Transverse colon (tissue), 4 donors: ENCODE data around the gene LSM3. TPM values are rescaled to one million over a fixed set of nuclear protein-coding genes. Genes with fewer than 3 reads are reported as not detected.
A peak's percentile ranks its signal among the peaks of the same experiment; 100 is the strongest.

Experiments
- DNase-seq: peaks from one replicate; pipeline ENCODE4 v3.0.0-alpha.2; 2019
- H3K27ac ChIP-seq, 4 donors: fragments of 200-600 bp; sonication (generic); 2 replicates each; pipeline ENCODE4 v1.5.1; 2016 to 2018; ENCODE audit warnings: inconsistent platforms in 4 of 4
- H3K27me3 ChIP-seq: fragments of 200-600 bp; sonication (generic); 2 replicates; pipeline ENCODE4 v1.5.1; 2017; ENCODE audit warnings: inconsistent platforms
- H3K36me3 ChIP-seq, 4 donors: fragments of 200-600 bp; sonication (generic); 2 replicates each; pipeline ENCODE4 v1.5.1; 2017 to 2019; ENCODE audit warnings: inconsistent platforms in 4 of 4
- H3K4me1 ChIP-seq, 4 donors: fragments of 200-600 bp; sonication (generic); 2 replicates each; pipeline ENCODE4 v1.5.1; 2017 to 2020; ENCODE audit warnings: inconsistent platforms in 4 of 4
- H3K4me3 ChIP-seq, 4 donors: fragments of 200-600 bp; sonication (generic); 1 replicate in 1 of 4; 2 replicates in 3 of 4; pipeline versions ENCODE4 v1.5.1 to v1.6.1; 2017 to 2019; ENCODE audit warnings: inconsistent platforms in 4 of 4
- H3K9me3 ChIP-seq, 2 donors: fragments of 200-600 bp; sonication (generic); 2 replicates each; pipeline ENCODE4 v1.5.1; 2017 to 2019; ENCODE audit warnings: inconsistent platforms in 2 of 2
- EP300 ChIP-seq: sonication (generic); formaldehyde crosslinking; IDR thresholded peaks from one replicate; pipeline ENCODE4 v1.6.1; 2017; ENCODE audit warnings: antibody characterized with exemption, low read depth
- POLR2A ChIP-seq: fragments of 450-650 bp; IDR thresholded peaks from one replicate; pipeline ENCODE4 v1.6.1; 2016; ENCODE audit warnings: antibody characterized with exemption, mild to moderate bottlenecking, moderate library complexity
- POLR2AphosphoS5 ChIP-seq, 3 donors: sonication (generic); formaldehyde crosslinking; IDR thresholded peaks; one replicate each; pipeline ENCODE4 v1.6.1; 2016; ENCODE audit warnings: antibody characterized with exemption in 3 of 3
- WGBS, 2 donors: methylation state at CpG; one replicate each; pipeline ENCODE4 v1.1.5; 2018; ENCODE audit warnings: low coverage in 1 of 2; 5-methylcytosine and 5-hydroxymethylcytosine counted together
- in situ Hi-C, 4 donors: fragments of 200-750 bp; cut with MboI; loops; one replicate each; pipeline versions ENCODE4 v1.15.0 to v1.15.1; 2017; ENCODE audit warnings: low sequenced_read_pairs in 3 of 4, low pct_ligation_motif_present in 1 of 4, low pct_unique_long_range_greater_than_20kb in 1 of 4
- intact Hi-C: fragments of 100-400 bp; cut with DNase I; formaldehyde crosslinking; loops from one replicate; pipeline ENCODE4 v1.15.1; 2023; ENCODE audit warnings: low total_unique reads
- total RNA-seq, 4 donors: library from RNA; depleted of rRNA; stranded (reverse); fragments of >200 nt; gene quantifications; one replicate each; pipeline ENCODE4 v1.1.0, GENCODE V29; 2016
- TF ChIP-seq, protein P1 (sequence below), 5 experiments: fragments of 200-600 bp in 3 of 5; fragments of 450-650 bp in 2 of 5; sonication (generic) in 3 of 5; IDR thresholded peaks; 1 replicate in 2 of 5; 2 replicates in 3 of 5; pipeline ENCODE4 v1.5.1; 2016 to 2017; ENCODE audit warnings: antibody characterized with exemption in 5 of 5, inconsistent platforms in 3 of 5, mild to moderate bottlenecking in 2 of 5, moderate library complexity in 1 of 5

Gene LSM3
- total RNA-seq, 4 donors from 2014 or later: 5.6 to 9.6 (median 8.0) TPM

DNA sequence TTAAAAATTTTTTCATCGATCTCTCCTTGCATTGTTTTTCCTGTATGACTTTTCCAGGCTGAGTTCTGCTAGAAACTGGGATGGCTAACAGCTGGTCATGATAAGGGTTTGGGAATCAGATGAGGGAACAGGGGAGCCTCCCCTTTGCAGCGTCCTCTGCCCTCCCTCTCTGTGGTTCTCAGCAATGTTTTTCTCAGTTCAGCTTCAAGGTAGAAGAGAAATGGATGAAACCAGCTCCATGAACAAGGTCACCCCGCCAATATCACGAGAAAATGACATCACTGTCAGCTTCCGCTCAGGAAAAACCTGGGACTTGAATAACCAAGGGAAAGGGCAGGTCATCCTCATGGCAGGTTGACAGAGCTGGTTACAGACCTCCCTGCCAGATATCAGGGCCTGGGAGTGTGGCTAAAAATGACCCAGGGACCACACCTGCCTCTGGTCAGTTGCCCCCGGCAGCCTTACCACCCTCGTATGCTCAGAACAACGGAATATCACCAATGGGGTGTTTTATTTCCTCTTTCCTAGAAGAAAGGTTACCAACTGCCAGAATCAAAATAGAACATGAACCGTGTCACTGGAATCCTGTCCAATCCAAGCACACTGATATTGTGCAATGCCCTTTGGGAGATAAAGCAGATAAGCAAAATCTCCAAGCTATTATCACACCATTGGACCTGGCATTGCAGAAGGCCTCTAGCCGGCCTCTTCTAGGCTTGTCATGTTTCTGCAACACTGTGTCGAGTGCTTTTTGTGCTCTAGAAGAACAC is 26.1 kb downstream of the LSM3 start:
- Histone ChIP-seq H3K36me3 (no peaks in the 10 kb centered on the region), H3K9me3 (no peaks in the 10 kb centered on the region), H3K27me3 (no peaks in the 10 kb centered on the region), H3K27ac (peak overlapping the region in 3 of 4 donors; percentile 37 to 60 (median 50)), H3K4me3 (no peak overlapping the region), H3K4me1 (peaks cover 5 to 41% (median 21%) of the 10 kb centered on the region in 4 donors)
- intact Hi-C loops: loop anchor here (5.0 kb wide), 2 partner anchors 263 to 402 kb away; no protein-coding TSS in a partner anchor
- 56 to 62% methylated on average over 6 to 11 of the region's 11 CpGs for WGBS, 2 donors
- TF ChIP-seq POLR2A (no peak), EP300 (no peak), POLR2AphosphoS5 (IDR thresholded peaks at IDR 0.05) (peak in 2 of 3 donors; percentile 34 to 76)
- in situ Hi-C loops: loop anchor here in 1 of 4 donors (5.0 kb wide), 1 partner anchor 273 kb away; no protein-coding TSS in a partner anchor
- DNase-seq: peak; percentile 33

GRCh38 chr3:14206548-14207177 is 28.0 kb downstream of the LSM3 start:
- no peak for DNase-seq
- Histone ChIP-seq H3K4me1 (peaks cover 5 to 47% (median 21%) of the 10 kb centered on the region in 4 donors), H3K27ac (no peak overlapping the region), H3K4me3 (no peak overlapping the region), H3K36me3 (no peaks in the 10 kb centered on the region), H3K9me3 (no peaks in the 10 kb centered on the region), H3K27me3 (no peaks in the 10 kb centered on the region)
- no peak for TF ChIP-seq POLR2A
- TF ChIP-seq, protein P1, sequence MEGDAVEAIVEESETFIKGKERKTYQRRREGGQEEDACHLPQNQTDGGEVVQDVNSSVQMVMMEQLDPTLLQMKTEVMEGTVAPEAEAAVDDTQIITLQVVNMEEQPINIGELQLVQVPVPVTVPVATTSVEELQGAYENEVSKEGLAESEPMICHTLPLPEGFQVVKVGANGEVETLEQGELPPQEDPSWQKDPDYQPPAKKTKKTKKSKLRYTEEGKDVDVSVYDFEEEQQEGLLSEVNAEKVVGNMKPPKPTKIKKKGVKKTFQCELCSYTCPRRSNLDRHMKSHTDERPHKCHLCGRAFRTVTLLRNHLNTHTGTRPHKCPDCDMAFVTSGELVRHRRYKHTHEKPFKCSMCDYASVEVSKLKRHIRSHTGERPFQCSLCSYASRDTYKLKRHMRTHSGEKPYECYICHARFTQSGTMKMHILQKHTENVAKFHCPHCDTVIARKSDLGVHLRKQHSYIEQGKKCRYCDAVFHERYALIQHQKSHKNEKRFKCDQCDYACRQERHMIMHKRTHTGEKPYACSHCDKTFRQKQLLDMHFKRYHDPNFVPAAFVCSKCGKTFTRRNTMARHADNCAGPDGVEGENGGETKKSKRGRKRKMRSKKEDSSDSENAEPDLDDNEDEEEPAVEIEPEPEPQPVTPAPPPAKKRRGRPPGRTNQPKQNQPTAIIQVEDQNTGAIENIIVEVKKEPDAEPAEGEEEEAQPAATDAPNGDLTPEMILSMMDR (IDR thresholded peaks at IDR 0.05): no peak
- no peak for TF ChIP-seq EP300
- no peak for TF ChIP-seq POLR2AphosphoS5 (IDR thresholded peaks at IDR 0.05)
- in situ Hi-C loops (no loop called here), intact Hi-C loops (loop anchor here (5.0 kb wide), 1 partner anchor 404 kb away; no protein-coding TSS in a partner anchor)
- 91% methylated on average over 6 of the region's 6 CpGs; no CpG with 5 or more reads in 1 of the 2 donors for WGBS, 2 donors

- intact Hi-C loops: loop anchor here (5.0 kb wide), 1 partner anchor 406 kb away; no protein-coding TSS in a partner anchor
- in situ Hi-C loops: no loop called here
- peak overlapping the region; percentile 48 to 66 (median 62) for H3K27ac ChIP-seq
Measured at GRCh38 chr3:14208168-14208567, 29.6 kb downstream of the LSM3 start.

DNA sequence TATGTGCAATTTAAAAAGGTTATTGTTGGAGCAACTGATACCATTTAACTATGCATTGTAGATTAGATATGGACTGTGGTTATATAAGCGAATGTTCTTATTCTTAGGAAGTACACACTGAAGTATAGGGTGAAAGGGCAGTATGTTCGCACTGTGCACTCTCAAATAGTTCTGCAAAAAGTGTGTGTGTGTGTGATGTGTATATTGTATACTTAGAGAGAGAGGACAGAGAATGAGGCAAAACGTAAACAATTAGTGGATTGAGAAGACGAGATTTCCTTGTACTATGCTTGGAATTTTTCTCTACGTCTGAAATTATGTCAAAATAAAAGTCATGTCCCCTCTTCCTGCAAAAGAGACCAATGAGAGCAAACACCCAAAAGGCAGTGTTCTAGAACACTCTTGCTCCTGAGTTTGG is 30.4 kb downstream of the LSM3 start:
- no peaks in the 10 kb centered on the region for H3K9me3 ChIP-seq
- 32 to 38% methylated on average over 5 of the region's 5 CpGs for WGBS, 2 donors
- intact Hi-C loops (loop anchor here (5.0 kb wide), 1 partner anchor 407 kb away; no protein-coding TSS in a partner anchor), in situ Hi-C loops (no loop called here)
- DNase-seq: no peak
- TF ChIP-seq POLR2AphosphoS5 (IDR thresholded peaks at IDR 0.05): peak in 1 of 3 donors; percentile 43
- TF ChIP-seq, protein P1 (IDR thresholded peaks at IDR 0.05): no peak
- H3K27me3 ChIP-seq: no peaks in the 10 kb centered on the region
- no peak overlapping the region for H3K4me3 ChIP-seq
- H3K36me3 ChIP-seq: no peaks in the 10 kb centered on the region
- peaks cover 0 to 42% (median 17%) of the 10 kb centered on the region in 4 donors for H3K4me1 ChIP-seq
- peak overlapping the region; percentile 48 to 66 (median 62) for H3K27ac ChIP-seq

More at GRCh38 chr3:14208168-14208567, 29.6 kb downstream of the LSM3 start:
- Histone ChIP-seq H3K9me3 (no peaks in the 10 kb centered on the region), H3K36me3 (no peaks in the 10 kb centered on the region), H3K4me1 (peaks cover 5 to 45% (median 21%) of the 10 kb centered on the region in 4 donors), H3K4me3 (no peak overlapping the region), H3K27me3 (no peaks in the 10 kb centered on the region)
- TF ChIP-seq POLR2AphosphoS5 (IDR thresholded peaks at IDR 0.05): no peak
- TF ChIP-seq, protein P1 (IDR thresholded peaks at IDR 0.05): no peak
- TF ChIP-seq EP300: no peak
- no peak for TF ChIP-seq POLR2A
- WGBS, 2 donors: 93 to 97% methylated on average over 3 to 4 of the region's 4 CpGs
- no peak for DNase-seq
